OCI-LY7 (cell line): ENCODE results near the gene TMEM190. TPM values are rescaled to one million over a fixed set of nuclear protein-coding genes. Genes with fewer than 3 reads are reported as not detected.
"Not testable (repeated sequence)": the region's sequence is repeated elsewhere in the genome, so short reads cannot be mapped to it uniquely, and the experiment has no call there.

ENCODE experiments used
- BruUV-seq: library from RNA; stranded (reverse); fragments of 400-500 nt; replicated peaks from 2 replicates; lab custom pipeline; 2021; lab: Mats Ljungman, UMichigan
- CTCF ChIA-PET: fragments of 300-600 bp; sonication (Branson Sonifier 250); formaldehyde crosslinking; loops from one replicate; lab custom pipeline; 2022; ENCODE audit warnings: antibody characterized with exemption; ENCODE audit not compliant: unreplicated experiment; lab: Charles Lee
- POLR2A ChIA-PET: fragments of 300-600 bp; sonication (Branson Sonifier 250); formaldehyde crosslinking; loops from one replicate; lab custom pipeline; 2022; ENCODE audit warnings: antibody characterized with exemption; lab: Charles Lee
- DNase-seq: peaks from one replicate; pipeline ENCODE4 v3.0.0-alpha.2; 2015; ENCODE audit warnings: low spot score
- H2AFZ ChIP-seq: fragments of 200-600 bp; sonication (generic), shearing (Covaris generic); 2 replicates; pipeline ENCODE4 v1.6.1; 2014; ENCODE audit warnings: mild to moderate bottlenecking, antibody characterized with exemption, low read length, moderate library complexity
- H3K27ac ChIP-seq: fragments of 200-600 bp; sonication (generic); 2 replicates; pipeline ENCODE4 v1.5.1; 2014; ENCODE audit warnings: mixed run types, low read depth, mild to moderate bottlenecking, moderate library complexity, low read length, inconsistent platforms; ENCODE audit not compliant: poor library complexity, severe bottlenecking
- H3K36me3 ChIP-seq: fragments of 200-600 bp; sonication (generic); 2 replicates; pipeline ENCODE4 v1.6.1; 2014; ENCODE audit warnings: mild to moderate bottlenecking, antibody characterized with exemption, low read length, moderate library complexity, mixed read lengths; ENCODE audit not compliant: insufficient read depth
- H3K4me1 ChIP-seq: fragments of 200-600 bp; sonication (generic); 2 replicates; pipeline ENCODE4 v1.5.1; 2014; ENCODE audit warnings: mild to moderate bottlenecking, low read length; ENCODE audit not compliant: insufficient read depth, poor library complexity, severe bottlenecking
- H3K4me2 ChIP-seq: fragments of 200-600 bp; sonication (generic); 2 replicates; pipeline ENCODE4 v1.6.1; 2014; ENCODE audit warnings: mild to moderate bottlenecking, low read length
- H3K4me3 ChIP-seq: fragments of 200-600 bp; sonication (generic); 2 replicates; pipeline ENCODE4 v1.5.1; 2014; ENCODE audit warnings: mild to moderate bottlenecking, low read depth, low read length; ENCODE audit not compliant: poor library complexity, severe bottlenecking
- H3K79me2 ChIP-seq: fragments of 200-600 bp; sonication (generic); 2 replicates; pipeline ENCODE4 v1.6.1; 2016; ENCODE audit warnings: low read depth, mild to moderate bottlenecking, low read length, moderate library complexity, mixed read lengths; ENCODE audit not compliant: insufficient read depth
- H3K9me2 ChIP-seq: fragments of 200-600 bp; sonication (generic); 2 replicates; pipeline ENCODE4 v1.6.1; 2016; ENCODE audit warnings: mild to moderate bottlenecking, low read length, mixed read lengths; ENCODE audit not compliant: insufficient read depth
- H3K9me3 ChIP-seq: fragments of 200-600 bp; sonication (generic); 2 replicates; pipeline ENCODE4 v1.6.1; 2014; ENCODE audit warnings: mild to moderate bottlenecking, mixed run types, low read length, mixed read lengths
- H4K20me1 ChIP-seq: fragments of 200-600 bp; sonication (generic); 2 replicates; pipeline ENCODE4 v1.6.1; 2014; ENCODE audit warnings: mild to moderate bottlenecking, antibody characterized with exemption, low read length, moderate library complexity, mixed read lengths; ENCODE audit not compliant: insufficient read depth
- CTCF ChIP-seq: fragments of 200-600 bp; sonication (generic); conservative IDR thresholded peaks from 2 replicates; pipeline ENCODE4 v1.5.1; 2014; ENCODE audit warnings: mild to moderate bottlenecking, antibody characterized with exemption, low read length, moderate library complexity, mixed read lengths
- EZH2phosphoT487 ChIP-seq: fragments of 200-600 bp; sonication (generic); IDR thresholded peaks from 2 replicates; pipeline ENCODE4 v1.6.1; 2018; ENCODE audit warnings: low read depth, borderline replicate concordance, mild to moderate bottlenecking, mixed run types, antibody characterized with exemption, low read length, moderate library complexity, mixed read lengths
- intact Hi-C: fragments of 100-400 bp; cut with micrococcal nuclease; formaldehyde crosslinking; loops from one replicate; pipeline ENCODE4 v1.10.0; 2022; ENCODE audit not compliant: unreplicated experiment
- total RNA-seq, 2 experiments: library from RNA; depleted of rRNA in 1 of 2; stranded (reverse); fragments of >200 nt in 1 of 2; shearing (Covaris generic) in 1 of 2; gene quantifications; 2 replicates each; pipeline ENCODE4 v1.2.3, GENCODE V29; 2014 to 2022

The TMEM190 gene
- total RNA-seq, 2 experiments from 2014 or later = not detected

- no peak for TF ChIP-seq EZH2phosphoT487
- peak; percentile 95 for TF ChIP-seq CTCF
- Histone ChIP-seq H4K20me1 (no peaks in the 10 kb centered on the region), H3K27ac (no peak overlapping the region), H3K4me3 (no peak overlapping the region), H3K9me2 (no peaks in the 10 kb centered on the region), H2AFZ (no peak overlapping the region), H3K79me2 (no peaks in the 10 kb centered on the region), H3K36me3 (no peaks in the 10 kb centered on the region), H3K4me1 (peaks cover 5% of the 10 kb centered on the region), H3K4me2 (no peak overlapping the region), H3K9me3 (peaks cover 10% of the 10 kb centered on the region; the same call in 1 of the 2 replicates)
- DNase-seq = peak; percentile 76
- ChIA-PET POLR2A (no interaction called here), CTCF (no interaction called here)
- intact Hi-C loops = loop anchor here (1.0 to 5.0 kb wide), 2 partner anchors 126 to 206 kb away; no protein-coding TSS in a partner anchor
- BruUV-seq = no TSS peak
Observed at GRCh38 chr19:55418185-55418584, 41.6 kb downstream of the TMEM190 start.

GRCh38 chr19:55419103-55419502 is 42.5 kb downstream of the TMEM190 start:
- Histone ChIP-seq H2AFZ (no peak overlapping the region), H4K20me1 (no peaks in the 10 kb centered on the region), H3K9me2 (no peaks in the 10 kb centered on the region), H3K9me3 (peaks cover 10% of the 10 kb centered on the region; the same call in 1 of the 2 replicates), H3K4me1 (peaks cover 5% of the 10 kb centered on the region), H3K27ac (no peak overlapping the region), H3K4me3 (no peak overlapping the region), H3K4me2 (no peak overlapping the region), H3K79me2 (no peaks in the 10 kb centered on the region), H3K36me3 (no peaks in the 10 kb centered on the region)
- CTCF ChIA-PET = no interaction called here
- no peak for DNase-seq
- TF ChIP-seq CTCF = no peak
- TF ChIP-seq EZH2phosphoT487 = no peak
- intact Hi-C loops = loop anchor here (5.0 kb wide), 1 partner anchor 127 kb away; no protein-coding TSS in a partner anchor
- POLR2A ChIA-PET = no interaction called here
- BruUV-seq = no TSS peak

- Histone ChIP-seq H4K20me1 (no peaks in the 10 kb centered on the region), H3K27ac (no peak overlapping the region), H3K4me1 (peaks cover 5% of the 10 kb centered on the region), H3K36me3 (no peaks in the 10 kb centered on the region), H2AFZ (no peak overlapping the region), H3K9me2 (no peaks in the 10 kb centered on the region), H3K4me2 (no peak overlapping the region), H3K4me3 (no peak overlapping the region), H3K79me2 (no peaks in the 10 kb centered on the region), H3K9me3 (peaks cover 10% of the 10 kb centered on the region; the same call in 1 of the 2 replicates)
- ChIA-PET CTCF (no interaction called here), POLR2A (no interaction called here)
- no peak for DNase-seq
- no TSS peak for BruUV-seq
- TF ChIP-seq CTCF (no peak), EZH2phosphoT487 (no peak)
- intact Hi-C loops = loop anchor here (5.0 kb wide), 1 partner anchor 127 kb away; no protein-coding TSS in a partner anchor
Observed at GRCh38 chr19:55419624-55420236, 43.1 kb downstream of the TMEM190 start.

- H2AFZ ChIP-seq, H3K4me3 ChIP-seq, BruUV-seq, H3K4me1 ChIP-seq, H3K36me3 ChIP-seq, H3K9me2 ChIP-seq, intact Hi-C loops, H3K79me2 ChIP-seq, H3K27ac ChIP-seq, H4K20me1 ChIP-seq, DNase-seq, POLR2A ChIA-PET, H3K4me2 ChIP-seq, CTCF ChIA-PET: not testable (repeated sequence)
- H3K9me3 ChIP-seq = peaks cover 10% of the 10 kb centered on the region; the same call in 1 of the 2 replicates
Observed at GRCh38 chr19:55421281-55421680, 44.7 kb downstream of the TMEM190 start.
